H9 (cell line): ENCODE measurements around the gene IL3. TPM values are rescaled to one million over a fixed set of nuclear protein-coding genes. Genes with fewer than 3 reads are reported as not detected.

ENCODE experiments used
- DNase-seq: peaks from one replicate; pipeline ENCODE4 v3.0.0-alpha.2; 2017
- H2AFZ ChIP-seq: one replicate; pipeline ENCODE4 v1.6.1; 2013; ENCODE audit warnings: mild to moderate bottlenecking, low read length, control low read depth, moderate library complexity
- H2AK5ac ChIP-seq: 2 replicates; pipeline ENCODE4 v1.6.1; 2013; ENCODE audit warnings: low read length, control low read depth, mixed read lengths; ENCODE audit not compliant: insufficient read length
- H2BK120ac ChIP-seq: one replicate; pipeline ENCODE4 v1.6.1; 2013; ENCODE audit warnings: low read depth, mild to moderate bottlenecking, low read length, control low read depth, inconsistent platforms; ENCODE audit not compliant: poor library complexity, severe bottlenecking
- H2BK12ac ChIP-seq: 2 replicates; pipeline ENCODE4 v1.6.1; 2013; ENCODE audit warnings: low read length, control low read depth, mixed read lengths, low read depth; ENCODE audit not compliant: insufficient read length
- H2BK15ac ChIP-seq: 2 replicates; pipeline ENCODE4 v1.6.1; 2013; ENCODE audit warnings: low read depth, low read length, control low read depth
- H2BK20ac ChIP-seq: one replicate; pipeline ENCODE4 v1.6.1; 2013; ENCODE audit warnings: low read depth, mild to moderate bottlenecking, low read length, control low read depth, inconsistent platforms; ENCODE audit not compliant: poor library complexity, severe bottlenecking
- H2BK5ac ChIP-seq: 2 replicates; pipeline ENCODE4 v1.6.1; 2013; ENCODE audit warnings: low read length, control low read depth, mixed read lengths; ENCODE audit not compliant: insufficient read length
- H3K14ac ChIP-seq: 2 replicates; pipeline ENCODE4 v1.6.1; 2013; ENCODE audit warnings: low read length, control low read depth; ENCODE audit not compliant: insufficient read depth
- H3K18ac ChIP-seq: 2 replicates; pipeline ENCODE4 v1.6.1; 2013; ENCODE audit warnings: low read depth, mild to moderate bottlenecking, mixed read lengths, low read length, control low read depth; ENCODE audit not compliant: insufficient read length
- H3K23ac ChIP-seq: 2 replicates; pipeline ENCODE4 v1.6.1; 2013; ENCODE audit warnings: low read length, control low read depth, mixed read lengths, low read depth; ENCODE audit not compliant: insufficient read length
- H3K23me2 ChIP-seq: 2 replicates; pipeline ENCODE4 v1.6.1; 2013; ENCODE audit warnings: low read depth, mild to moderate bottlenecking, mixed read lengths, low read length, control low read depth; ENCODE audit not compliant: insufficient read length, poor library complexity, severe bottlenecking
- H3K27ac ChIP-seq: 2 replicates; pipeline ENCODE4 v1.5.1; 2013; ENCODE audit warnings: low read length, control low read depth, mixed read lengths, low read depth; ENCODE audit not compliant: insufficient read length
- H3K27me3 ChIP-seq: 2 replicates; pipeline ENCODE4 v1.6.1; 2013; ENCODE audit warnings: low read length, control low read depth, inconsistent platforms; ENCODE audit not compliant: insufficient read depth
- H3K4ac ChIP-seq: 2 replicates; pipeline ENCODE4 v1.6.1; 2013; ENCODE audit warnings: low read depth, mild to moderate bottlenecking, control low read depth, inconsistent platforms, low read length, moderate library complexity
- H3K4me1 ChIP-seq: 2 replicates; pipeline ENCODE4 v1.6.1; 2013; ENCODE audit warnings: low read length, control low read depth, inconsistent platforms; ENCODE audit not compliant: insufficient read depth
- H3K4me2 ChIP-seq: 2 replicates; pipeline ENCODE4 v1.6.1; 2013; ENCODE audit warnings: low read length, control low read depth, mixed read lengths; ENCODE audit not compliant: insufficient read length, insufficient read depth
- H3K56ac ChIP-seq: 2 replicates; pipeline ENCODE4 v1.6.1; 2013; ENCODE audit warnings: low read depth, mild to moderate bottlenecking, mixed read lengths, low read length, control low read depth; ENCODE audit not compliant: insufficient read length
- H3K79me1 ChIP-seq: 2 replicates; pipeline ENCODE4 v1.6.1; 2013; ENCODE audit warnings: low read depth, mild to moderate bottlenecking, moderate library complexity, low read length, control low read depth, inconsistent platforms; ENCODE audit not compliant: insufficient read depth, poor library complexity, severe bottlenecking
- H3K79me2 ChIP-seq: 2 replicates; pipeline ENCODE4 v1.6.1; 2013; ENCODE audit warnings: low read length, control low read depth, inconsistent platforms; ENCODE audit not compliant: insufficient read depth
- H3K9ac ChIP-seq: 2 replicates; pipeline ENCODE4 v1.6.1; 2013; ENCODE audit warnings: low read length, control low read depth, mixed read lengths; ENCODE audit not compliant: insufficient read length; ENCODE audit errors: extremely low read depth
- H3K9me3 ChIP-seq: one replicate; pipeline ENCODE4 v1.6.1; 2013; ENCODE audit warnings: low read depth, low read length, inconsistent platforms; ENCODE audit not compliant: control insufficient read depth
- H3T11ph ChIP-seq: one replicate; pipeline ENCODE4 v1.6.1; 2013; ENCODE audit warnings: mild to moderate bottlenecking, low read length, control low read depth, inconsistent platforms
- H4K20me1 ChIP-seq: one replicate; pipeline ENCODE4 v1.6.1; 2013; ENCODE audit not compliant: control insufficient read depth, insufficient read length, insufficient read depth
- H4K5ac ChIP-seq: 2 replicates; pipeline ENCODE4 v1.6.1; 2013; ENCODE audit warnings: low read depth, mild to moderate bottlenecking, mixed read lengths, low read length, control low read depth; ENCODE audit not compliant: insufficient read length
- H4K8ac ChIP-seq: replicated peaks from 2 replicates; pipeline ENCODE4 v1.6.1; 2013; ENCODE audit warnings: low read length, control low read depth, mixed read lengths, low read depth; ENCODE audit not compliant: insufficient read length
- H4K91ac ChIP-seq: 2 replicates; pipeline ENCODE4 v1.6.1; 2013; ENCODE audit warnings: low read depth, mild to moderate bottlenecking, moderate library complexity, mixed read lengths, low read length, control low read depth; ENCODE audit not compliant: insufficient read length
- H3K27ac Mint-ChIP-seq, 3 experiments: 2 replicates in 2 of 3; 3 replicates in 1 of 3; pipeline ENCODE4 v1.8.0; 2020 to 2021; ENCODE audit warnings: mixed read lengths in 3 of 3, mild to moderate bottlenecking in 1 of 3, moderate library complexity in 1 of 3
- H3K27me3 Mint-ChIP-seq: 2 replicates; pipeline ENCODE4 v1.8.0; 2021; ENCODE audit warnings: low read depth, mild to moderate bottlenecking, moderate library complexity, mixed read lengths
- H3K36me3 Mint-ChIP-seq, 3 experiments: 2 replicates in 2 of 3; 3 replicates in 1 of 3; pipeline ENCODE4 v1.8.0; 2020 to 2021; ENCODE audit warnings: low read depth in 3 of 3, mixed read lengths in 3 of 3; ENCODE audit not compliant: insufficient read depth in 1 of 3
- H3K4me1 Mint-ChIP-seq, 2 experiments: 2 replicates each; pipeline ENCODE4 v1.8.0; 2020; ENCODE audit warnings: mixed read lengths in 2 of 2
- H3K4me3 Mint-ChIP-seq, 2 experiments: 2 replicates in 1 of 2; 3 replicates in 1 of 2; pipeline ENCODE4 v1.8.0; 2020 to 2021; ENCODE audit warnings: mild to moderate bottlenecking in 2 of 2, mixed read lengths in 2 of 2, moderate library complexity in 1 of 2
- H3K9me3 Mint-ChIP-seq, 2 experiments: 2 replicates in 1 of 2; 3 replicates in 1 of 2; pipeline ENCODE4 v1.8.0; 2020; ENCODE audit warnings: mild to moderate bottlenecking in 2 of 2, mixed read lengths in 2 of 2, moderate library complexity in 1 of 2
- WGBS: extraction: QIAGEN DNeasy Blood & Tissue Kit; methylation state at CpG from one replicate; pipeline ENCODE4 v1.1.7; 2013; ENCODE audit warnings: missing lambda C conversion rate, low lambda C conversion rate, mixed read lengths; ENCODE audit not compliant: insufficient read length; ENCODE audit errors: extremely low coverage; 5-methylcytosine and 5-hydroxymethylcytosine counted together
- total RNA-seq: library from RNA; stranded (reverse); gene quantifications from 2 replicates; pipeline ENCODE4 v1.2.1, GENCODE V29; 2021
- TF ChIP-seq, protein P1 (sequence below): fragments of 200-600 bp; sonication (generic); conservative IDR thresholded peaks from 3 replicates; pipeline ENCODE4 v1.8.0; 2021; ENCODE audit warnings: antibody characterized with exemption, mild to moderate bottlenecking

The IL3 gene
- total RNA-seq, 1 experiment from 2014 or later, result not detected

DNA sequence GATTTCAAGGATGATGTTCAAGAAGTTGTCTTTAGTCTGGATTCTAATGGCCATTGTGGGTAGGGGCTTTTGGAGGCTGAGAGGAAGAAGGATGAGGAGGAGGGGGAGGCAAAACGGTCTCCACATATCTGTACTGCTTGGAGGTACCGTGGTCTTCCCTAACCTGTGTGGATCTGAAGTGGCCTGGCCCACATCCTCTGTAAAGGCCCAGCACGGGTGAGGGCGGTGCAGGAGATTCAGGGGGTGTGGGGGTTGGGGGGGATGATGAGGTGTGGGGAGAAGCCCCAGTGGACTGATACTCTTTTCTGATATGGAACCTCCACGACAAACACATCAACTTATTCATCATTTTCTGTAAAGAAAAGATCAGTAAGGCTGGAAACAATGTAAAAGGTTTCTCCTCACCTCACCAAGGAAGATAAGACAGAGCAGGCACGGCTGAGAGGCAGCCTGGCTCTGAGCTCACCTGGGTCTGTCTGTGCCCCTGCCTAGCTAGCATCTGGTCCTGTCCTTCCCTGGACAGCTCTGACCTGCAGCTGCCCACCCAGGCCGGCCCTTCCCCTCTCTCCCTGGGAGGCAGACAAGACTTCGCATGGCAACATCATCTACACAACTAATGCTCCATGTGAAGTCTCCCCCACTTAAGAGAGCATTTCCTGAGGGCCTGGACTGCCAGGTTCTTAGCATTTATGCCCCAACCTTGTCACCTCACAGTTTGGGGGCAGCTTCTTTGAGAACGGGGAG is 5.6 kb upstream of the IL3 start:
- Histone ChIP-seq H3K18ac (no peak overlapping the region), H3K27ac (no peak overlapping the region), H3K4ac (no peak overlapping the region), H3K4me1 (no peaks in the 10 kb centered on the region), H3K9ac (no peak overlapping the region), H2BK20ac (no peak overlapping the region), H3K4me2 (no peak overlapping the region), H4K8ac (no peak overlapping the region), H3K14ac (no peak overlapping the region), H2BK5ac (no peak overlapping the region), H3K23ac (no peak overlapping the region), H4K20me1 (no peaks in the 10 kb centered on the region), H3K23me2 (no peaks in the 10 kb centered on the region), H2AK5ac (no peak overlapping the region), H3K27me3 (no peaks in the 10 kb centered on the region), H4K5ac (no peak overlapping the region), H3K56ac (no peak overlapping the region), H2BK12ac (no peak overlapping the region), H3K79me1 (no peaks in the 10 kb centered on the region), H3K79me2 (no peaks in the 10 kb centered on the region), H2AFZ (no peak overlapping the region), H3T11ph (no peak overlapping the region), H4K91ac (no peak overlapping the region), H3K9me3 (no peaks in the 10 kb centered on the region), H2BK120ac (no peak overlapping the region), H2BK15ac (no peak overlapping the region)
- DNase-seq, result no peak
- TF ChIP-seq, protein P1, sequence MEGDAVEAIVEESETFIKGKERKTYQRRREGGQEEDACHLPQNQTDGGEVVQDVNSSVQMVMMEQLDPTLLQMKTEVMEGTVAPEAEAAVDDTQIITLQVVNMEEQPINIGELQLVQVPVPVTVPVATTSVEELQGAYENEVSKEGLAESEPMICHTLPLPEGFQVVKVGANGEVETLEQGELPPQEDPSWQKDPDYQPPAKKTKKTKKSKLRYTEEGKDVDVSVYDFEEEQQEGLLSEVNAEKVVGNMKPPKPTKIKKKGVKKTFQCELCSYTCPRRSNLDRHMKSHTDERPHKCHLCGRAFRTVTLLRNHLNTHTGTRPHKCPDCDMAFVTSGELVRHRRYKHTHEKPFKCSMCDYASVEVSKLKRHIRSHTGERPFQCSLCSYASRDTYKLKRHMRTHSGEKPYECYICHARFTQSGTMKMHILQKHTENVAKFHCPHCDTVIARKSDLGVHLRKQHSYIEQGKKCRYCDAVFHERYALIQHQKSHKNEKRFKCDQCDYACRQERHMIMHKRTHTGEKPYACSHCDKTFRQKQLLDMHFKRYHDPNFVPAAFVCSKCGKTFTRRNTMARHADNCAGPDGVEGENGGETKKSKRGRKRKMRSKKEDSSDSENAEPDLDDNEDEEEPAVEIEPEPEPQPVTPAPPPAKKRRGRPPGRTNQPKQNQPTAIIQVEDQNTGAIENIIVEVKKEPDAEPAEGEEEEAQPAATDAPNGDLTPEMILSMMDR, result no peak
- Mint-ChIP-seq H3K27ac (no peak overlapping the region; a peak in 1 of 7 replicates), H3K4me1 (peaks cover 3 to 5% of the 10 kb centered on the region in 2 experiments; a peak in 1 of 4 replicates), H3K36me3 (no peaks in the 10 kb centered on the region), H3K4me3 (no peak overlapping the region), H3K9me3 (no peaks in the 10 kb centered on the region), H3K27me3 (peaks cover 3% of the 10 kb centered on the region)
- no CpG with 5 or more reads among the region's 9 CpGs for WGBS
